Measurements from ENCODE around the gene KCNH2.
A peak's percentile ranks its signal among the peaks of the same experiment; 100 is the strongest.

Gene KCNH2

DNA sequence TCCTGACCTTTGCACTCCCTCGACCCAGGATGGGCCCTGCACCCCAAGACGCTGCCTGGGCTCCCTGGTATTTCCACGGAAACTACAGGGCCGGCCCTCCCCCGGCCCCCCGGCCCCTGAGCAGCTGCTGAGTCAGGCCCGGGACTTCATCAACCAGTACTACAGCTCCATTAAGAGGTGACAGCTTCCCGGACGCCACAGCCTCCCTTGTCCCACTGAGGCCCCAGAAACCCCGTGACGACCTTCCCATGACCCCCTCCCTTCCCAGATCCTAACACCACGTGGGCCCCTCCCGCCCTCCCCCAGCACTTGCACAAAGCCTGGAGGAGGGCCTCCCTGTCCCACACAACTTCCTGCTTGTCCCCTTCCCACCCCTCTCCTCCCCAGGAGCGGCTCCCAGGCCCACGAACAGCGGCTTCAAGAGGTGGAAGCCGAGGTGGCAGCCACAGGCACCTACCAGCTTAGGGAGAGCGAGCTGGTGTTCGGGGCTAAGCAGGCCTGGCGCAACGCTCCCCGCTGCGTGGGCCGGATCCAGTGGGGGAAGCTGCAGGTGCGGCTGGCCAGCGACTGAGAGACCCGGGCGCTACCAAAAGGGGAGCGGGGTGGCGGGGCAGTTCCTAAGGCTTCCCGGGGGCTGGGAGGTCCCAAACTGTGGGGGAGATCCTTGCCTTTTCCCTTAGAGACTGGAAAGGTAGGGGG is 18.4 kb upstream of the KCNH2 start:
- DNase-seq (ENCODE audit: low read depth in 2 of 3, low spot score in 2 of 3): no peak

DNA sequence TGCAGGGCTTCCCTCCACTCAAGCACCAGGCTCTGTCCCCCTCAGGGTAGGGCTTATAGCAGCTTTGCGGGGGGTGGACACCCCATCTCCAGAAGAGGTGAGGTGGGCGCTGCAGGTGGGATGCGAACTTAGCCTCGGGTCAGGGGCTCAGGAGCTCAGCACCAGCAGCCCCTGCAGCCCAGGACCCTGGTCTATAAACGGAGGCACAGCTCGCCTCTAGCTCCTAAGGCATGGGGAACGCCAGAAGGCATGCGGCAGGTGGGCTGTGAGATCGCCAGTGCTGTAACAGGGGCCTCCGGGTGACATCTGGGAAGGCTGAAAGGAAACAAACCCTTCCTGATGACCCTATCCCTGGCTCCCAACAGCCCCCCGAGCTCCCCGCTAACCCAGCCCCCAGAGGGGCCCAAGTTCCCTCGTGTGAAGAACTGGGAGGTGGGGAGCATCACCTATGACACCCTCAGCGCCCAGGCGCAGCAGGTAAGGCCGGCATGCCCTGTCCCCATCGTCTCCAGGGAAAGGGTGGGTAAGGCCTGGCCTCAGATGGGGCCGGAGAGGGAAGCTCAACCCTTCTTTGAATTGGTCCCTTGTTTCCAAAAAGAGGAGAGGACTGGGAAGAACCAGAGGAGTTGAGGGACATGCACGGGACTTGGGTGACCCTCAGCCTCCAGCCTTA is 16.9 kb upstream of the KCNH2 start:
- DNase-seq (ENCODE audit: low read depth in 2 of 3, low spot score in 2 of 3): no peak

DNA sequence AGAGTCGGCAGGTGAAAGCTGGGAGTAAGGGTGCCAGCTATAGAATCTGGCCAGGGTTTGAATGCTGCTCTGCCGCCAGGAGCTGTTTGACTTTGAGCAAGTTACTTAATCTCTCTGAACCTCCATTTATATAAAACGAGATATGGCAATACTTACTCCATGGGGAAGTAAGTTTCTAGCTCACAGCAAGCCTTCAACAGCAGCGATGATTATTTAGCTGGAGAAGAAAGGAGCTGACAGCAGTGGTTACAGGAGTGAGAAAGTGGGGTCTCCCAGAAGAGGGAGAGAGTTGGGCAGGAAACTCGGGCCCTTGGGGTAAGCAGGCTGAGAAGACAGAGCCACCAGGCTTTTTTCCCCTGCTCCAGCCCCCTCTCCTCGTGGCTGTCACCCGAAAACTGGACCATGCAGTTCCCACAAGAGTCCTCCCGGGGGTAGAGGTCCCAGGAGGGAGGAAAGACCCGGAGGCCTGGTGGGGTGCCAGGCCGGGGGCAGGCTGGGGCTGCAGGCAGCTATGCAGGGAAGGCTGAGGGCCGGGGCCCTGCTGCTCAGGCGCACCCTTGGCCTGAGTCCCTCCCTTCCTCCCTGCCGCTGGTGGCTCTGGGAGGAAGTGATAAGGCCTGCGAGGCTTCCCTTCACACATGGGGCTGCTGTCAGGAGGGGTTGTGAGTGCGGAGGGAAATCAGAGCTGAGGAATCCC is 16.2 kb upstream of the KCNH2 start:
- no peak for DNase-seq (ENCODE audit: low read depth in 2 of 3, low spot score in 2 of 3)

- DNase-seq (ENCODE audit: low read depth in 2 of 3, low spot score in 2 of 3): no peak
Measured at GRCh38 chr7:150993511-150993910, 15.4 kb upstream of the KCNH2 start.

GRCh38 chr7:150992833-150993302 is 14.7 kb upstream of the KCNH2 start:
- DNase-seq (ENCODE audit: low read depth in 2 of 3, low spot score in 2 of 3): no peak

GRCh38 chr7:150992051-150992640 is 14.0 kb upstream of the KCNH2 start:
- no peak for DNase-seq (ENCODE audit: low read depth in 2 of 3, low spot score in 2 of 3)

DNA sequence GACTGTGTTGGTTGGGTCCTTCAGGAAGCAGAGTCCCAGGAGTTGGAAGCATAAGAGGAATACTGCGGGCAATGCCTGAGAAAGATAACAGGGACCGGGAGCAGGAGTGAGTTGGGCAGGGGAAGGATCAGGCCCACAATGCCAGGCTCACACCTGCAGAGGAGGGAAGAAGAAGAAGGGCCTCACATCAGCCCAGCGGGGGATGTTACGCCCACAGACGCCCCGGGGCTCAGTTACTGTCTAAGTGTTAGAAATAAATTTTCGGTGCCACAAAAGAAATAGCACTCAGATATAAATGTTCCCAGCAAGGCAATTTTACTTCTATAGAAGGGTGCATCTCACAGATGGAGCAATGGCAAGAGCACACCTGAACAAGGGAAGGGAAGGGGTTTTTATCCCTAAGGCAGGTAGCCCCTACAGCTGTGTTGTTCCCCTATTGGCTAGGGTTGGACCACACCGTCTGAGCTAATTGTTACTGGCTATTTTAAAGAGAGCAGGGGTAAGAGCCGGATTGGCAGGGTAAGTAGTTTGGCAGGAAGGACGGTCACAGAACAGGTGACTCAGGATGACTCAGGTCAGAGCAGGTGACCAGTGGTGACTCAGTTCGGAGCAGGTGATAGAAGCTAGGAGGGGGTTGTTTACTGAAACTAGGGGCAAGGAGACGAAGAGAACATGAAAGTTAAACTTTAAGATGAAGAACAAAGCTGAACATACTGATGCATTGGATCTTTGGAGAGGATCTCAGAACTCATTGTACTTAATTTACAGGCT is 12.5 kb upstream of the KCNH2 start, which contains the start of gene NOS3:
Gene NOS3 (plus strand): TSS at position 602 of the 771 bp plus-strand sequence. CDS start 2,787 bp downstream, outside the sequence.
- no peak for DNase-seq (ENCODE audit: low read depth in 2 of 3, low spot score in 2 of 3)

DNA sequence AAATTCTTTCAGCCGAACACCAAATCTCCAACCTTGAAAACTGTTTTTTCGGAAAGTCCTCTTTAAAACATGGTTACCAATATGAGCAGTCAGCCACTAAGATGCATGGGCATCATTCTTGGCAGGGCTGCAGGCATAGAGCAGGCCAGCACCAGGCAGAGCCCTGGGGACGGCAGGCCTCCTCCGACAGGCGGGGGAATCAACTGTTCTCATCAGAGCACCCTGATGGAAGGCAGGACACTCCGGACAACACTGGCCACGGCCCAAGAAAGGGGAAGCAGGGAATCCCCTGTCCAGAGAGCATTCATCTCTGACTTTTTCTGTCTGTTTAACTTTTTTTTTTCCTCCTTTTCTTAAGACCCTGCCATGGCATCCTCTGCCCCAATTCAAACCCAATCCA is 11.3 kb upstream of the KCNH2 start:
- DNase-seq (ENCODE audit: low read depth in 2 of 3, low spot score in 2 of 3): no peak

- DNase-seq (ENCODE audit: low read depth in 2 of 3, low spot score in 2 of 3): peak in 1 of 3 experiments; percentile 66
Measured at GRCh38 chr7:150988230-150989226, 10.4 kb upstream of the KCNH2 start.

GRCh38 chr7:150986556-150986955 is 8.4 kb upstream of the KCNH2 start:
- DNase-seq (ENCODE audit: low read depth in 2 of 3, low spot score in 2 of 3): no peak

GRCh38 chr7:150986099-150986512 is 8.0 kb upstream of the KCNH2 start:
- no peak for DNase-seq (ENCODE audit: low read depth in 2 of 3, low spot score in 2 of 3)

DNA sequence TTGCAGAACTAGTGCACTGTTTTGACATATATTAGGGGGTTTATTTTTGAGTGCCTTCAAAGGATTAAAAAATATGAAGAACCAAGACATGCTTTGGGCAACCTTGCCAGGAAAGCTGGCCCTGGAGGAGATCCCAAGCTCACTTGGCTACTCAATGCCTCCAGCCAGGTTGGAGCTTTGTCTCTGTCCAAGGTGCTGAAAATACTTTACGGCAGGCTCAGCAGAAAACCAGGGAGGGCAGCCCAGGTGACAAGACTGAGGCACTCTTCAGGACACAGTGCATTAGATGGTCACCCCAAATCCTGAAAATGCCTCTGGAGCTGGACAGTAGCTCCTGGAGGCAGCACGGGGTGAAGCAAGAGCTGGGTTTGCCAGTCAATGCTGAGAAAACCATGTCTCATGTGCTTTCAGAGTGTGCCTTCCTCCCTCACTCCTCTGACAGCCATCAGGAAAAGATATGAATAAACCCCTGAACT is 5.8 kb upstream of the KCNH2 start:
- no peak for DNase-seq (ENCODE audit: low read depth in 2 of 3, low spot score in 2 of 3)

DNA sequence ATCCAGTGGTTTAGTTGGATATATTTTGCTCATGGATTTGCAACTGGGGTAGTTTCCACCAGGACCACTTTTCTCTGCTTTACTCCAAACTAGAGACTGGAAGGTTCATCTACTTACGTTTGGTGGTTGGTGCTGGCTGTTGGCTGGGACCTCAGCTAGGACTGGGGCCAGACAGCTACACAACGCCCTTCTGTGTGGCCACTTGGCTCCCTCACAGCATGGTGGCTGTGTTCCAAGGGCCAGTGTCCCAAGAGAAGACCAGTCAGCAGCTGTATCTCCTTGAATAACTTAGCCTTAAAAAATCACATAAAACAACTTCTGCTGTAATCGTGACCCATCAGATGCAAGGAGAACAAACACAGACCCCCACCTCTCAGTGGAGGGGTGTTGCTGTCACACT is 4.2 kb upstream of the KCNH2 start:
- no peak for DNase-seq (ENCODE audit: low read depth in 2 of 3, low spot score in 2 of 3)

DNA sequence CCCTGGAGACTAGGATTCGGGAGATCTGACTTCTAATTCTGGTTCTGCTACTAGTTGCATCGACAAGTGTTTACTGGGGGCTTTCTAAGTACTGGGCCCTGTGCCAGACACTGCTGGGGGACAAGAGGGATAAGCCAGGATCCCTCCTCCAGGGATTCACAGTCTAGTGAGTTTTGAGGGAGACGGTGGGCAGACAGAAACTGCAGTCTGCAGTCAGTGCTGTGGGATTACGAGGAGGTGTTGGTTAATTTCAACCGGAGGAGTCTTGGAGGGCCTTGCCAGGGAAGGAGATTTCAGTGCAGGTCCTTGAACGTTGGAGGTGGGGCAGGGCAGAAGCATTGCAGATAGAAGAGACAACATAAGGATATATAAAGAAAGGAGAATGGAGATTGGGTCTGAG is 3.5 kb upstream of the KCNH2 start:
- no peak for DNase-seq (ENCODE audit: low read depth in 2 of 3, low spot score in 2 of 3)

- no peak for DNase-seq (ENCODE audit: low read depth in 2 of 3, low spot score in 2 of 3)
Measured at GRCh38 chr7:150980663-150981062, 2.5 kb upstream of the KCNH2 start.

DNA sequence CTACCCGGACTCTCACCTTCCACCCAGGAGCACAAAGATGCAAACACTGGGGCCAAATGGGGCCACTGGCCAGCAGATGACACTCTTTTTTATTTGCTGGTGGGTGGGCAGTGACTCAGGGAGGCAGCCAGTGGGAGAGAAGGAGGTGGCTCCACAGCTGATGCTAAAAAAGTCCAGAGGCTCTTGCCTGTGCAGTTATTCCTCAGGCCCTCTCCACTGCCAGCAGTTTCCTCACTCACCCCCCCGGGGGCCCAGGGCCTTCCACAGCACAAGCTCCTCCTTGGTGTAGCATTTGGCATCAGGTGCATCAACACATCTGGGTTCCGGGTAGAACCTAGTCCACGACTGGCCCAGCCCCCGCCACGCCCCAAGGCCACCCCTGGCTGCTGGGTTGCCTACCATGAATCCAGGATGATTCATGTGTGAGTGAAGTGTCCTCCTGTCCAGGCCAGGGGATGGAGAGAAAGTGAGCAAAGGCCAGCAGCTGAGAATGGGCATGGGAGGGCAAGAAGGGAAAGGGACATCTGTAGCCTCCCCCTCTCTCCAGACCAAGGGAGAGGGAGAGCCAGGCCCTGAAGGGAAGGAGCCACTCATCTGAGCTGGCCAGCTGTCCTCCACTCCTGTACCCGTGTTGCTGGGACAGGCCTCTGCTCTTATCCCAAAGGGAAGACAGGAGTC is 1.7 kb upstream of the KCNH2 start:
- DNase-seq (ENCODE audit: low read depth in 2 of 3, low spot score in 2 of 3): no peak

GRCh38 chr7:150977382-150978125 is 567 bp downstream of the KCNH2 start:
- no peak for DNase-seq (ENCODE audit: low read depth in 2 of 3, low spot score in 2 of 3)

All from activated CD8-positive, alpha-beta memory T cell treated with anti-CD3 and anti-CD28 coated beads for 48 hours (primary cell).